Pons (tissue), 1 donor: ENCODE results near the gene GBA3.

Source experiments
- DNase-seq: peaks from one replicate; pipeline ENCODE4 v3.0.0-alpha.2; 2016; ENCODE audit warnings: low spot score

The GBA3 gene

DNA sequence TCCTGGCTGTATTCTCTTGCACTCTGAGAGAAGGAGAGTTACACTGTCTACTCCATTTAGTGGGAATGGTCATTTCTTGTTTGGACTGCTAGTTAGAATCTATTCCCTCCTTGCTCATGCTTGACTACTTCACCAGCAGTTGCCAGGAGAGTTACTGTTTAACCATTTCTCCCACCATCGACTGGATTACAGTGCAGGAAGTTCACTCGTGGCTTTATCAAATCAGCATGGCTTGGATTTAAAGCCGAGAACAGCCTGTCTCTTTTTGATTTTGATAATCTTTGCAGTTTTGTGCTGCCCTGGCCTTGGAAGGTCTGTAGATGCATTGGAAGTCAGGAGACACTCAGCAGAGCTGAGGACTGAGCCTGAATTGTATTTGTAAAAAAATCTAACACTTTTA is 3.2 kb downstream of the GBA3 start:
- DNase-seq, result no peak

DNA sequence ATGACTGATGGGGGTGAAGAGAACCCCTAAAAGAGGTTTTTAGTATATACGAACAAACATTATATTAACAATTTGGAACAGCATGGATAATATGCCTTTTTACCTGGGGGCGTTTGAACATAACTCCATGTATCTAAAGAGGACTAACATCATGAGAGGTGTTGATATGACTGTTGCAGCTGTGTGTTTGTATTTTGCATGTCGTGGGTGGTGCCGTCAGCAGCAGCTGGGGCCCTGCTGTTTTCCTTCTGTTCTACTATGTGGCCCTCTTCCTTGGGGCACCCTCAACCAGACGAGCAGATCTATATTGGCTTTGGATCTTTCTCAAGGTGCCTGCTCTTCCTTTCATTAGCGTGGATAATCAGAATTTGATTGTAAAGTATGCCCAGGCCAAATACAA is 11.2 kb downstream of the GBA3 start:
- no peak for DNase-seq

- DNase-seq, result no peak
These were observed 14.7 kb downstream of the GBA3 start for GRCh38 chr4:22707390-22707789.

DNA sequence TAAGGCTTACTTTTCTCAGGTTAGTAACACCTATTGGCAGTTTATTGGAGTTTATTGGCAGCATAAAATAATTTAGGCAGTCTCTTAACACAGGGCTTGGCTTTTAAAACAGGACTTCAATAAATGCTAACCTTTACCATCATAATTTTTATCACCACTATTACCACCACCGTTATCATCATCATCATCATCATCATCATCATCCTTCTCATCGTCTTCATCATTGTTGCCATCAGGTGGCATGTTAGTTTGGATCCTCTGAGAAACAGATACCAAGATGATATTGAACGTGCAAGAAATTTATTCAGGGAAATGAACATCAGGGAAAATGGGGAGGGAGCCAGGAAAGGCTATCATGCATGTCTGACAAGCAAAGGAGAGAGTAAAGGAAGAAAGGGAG is 16.2 kb downstream of the GBA3 start:
- DNase-seq, result no peak

- no peak for DNase-seq
These were observed 19.4 kb downstream of the GBA3 start for GRCh38 chr4:22712105-22712504.

GRCh38 chr4:22712529-22712928 is 19.8 kb downstream of the GBA3 start:
- DNase-seq, result no peak

DNA sequence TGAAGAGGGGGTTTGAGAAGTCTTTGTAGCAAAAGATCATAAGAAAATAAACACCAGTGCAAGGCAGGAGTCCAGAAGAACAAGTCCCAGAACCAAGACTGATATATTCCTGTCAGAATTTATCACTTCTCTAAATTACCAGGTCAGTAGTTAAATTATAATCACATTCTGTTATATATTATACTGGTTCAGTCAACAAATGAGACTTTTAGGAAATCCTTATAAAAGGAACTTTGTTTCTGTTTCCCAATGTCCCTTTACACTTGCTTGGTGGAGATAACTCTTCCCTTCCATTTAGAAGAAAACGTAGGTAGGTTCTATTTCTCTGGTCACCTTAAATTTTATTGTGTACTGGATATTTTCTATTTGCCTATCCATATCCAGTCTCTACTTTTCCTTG is 21.1 kb downstream of the GBA3 start:
- DNase-seq, result no peak

DNA sequence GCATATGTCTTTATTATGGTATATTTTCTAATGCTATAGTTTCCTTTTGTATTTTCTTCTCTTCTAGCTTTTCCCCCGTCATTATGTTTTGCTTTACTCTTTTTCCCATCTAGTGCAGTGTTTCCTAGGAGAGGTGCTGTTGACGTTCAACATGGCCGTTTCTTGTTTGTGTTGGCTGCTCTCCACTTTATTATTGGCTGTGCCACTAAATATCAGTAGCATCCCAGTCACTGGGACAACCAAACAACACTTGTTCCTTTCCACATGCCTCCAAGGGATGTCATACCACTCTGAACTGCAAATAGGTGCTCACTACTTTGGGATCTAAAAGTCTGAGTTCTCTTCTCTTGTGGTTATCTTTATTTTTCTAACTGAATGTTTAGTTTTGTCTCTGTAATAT is 26.5 kb downstream of the GBA3 start:
- DNase-seq, result no peak

DNA sequence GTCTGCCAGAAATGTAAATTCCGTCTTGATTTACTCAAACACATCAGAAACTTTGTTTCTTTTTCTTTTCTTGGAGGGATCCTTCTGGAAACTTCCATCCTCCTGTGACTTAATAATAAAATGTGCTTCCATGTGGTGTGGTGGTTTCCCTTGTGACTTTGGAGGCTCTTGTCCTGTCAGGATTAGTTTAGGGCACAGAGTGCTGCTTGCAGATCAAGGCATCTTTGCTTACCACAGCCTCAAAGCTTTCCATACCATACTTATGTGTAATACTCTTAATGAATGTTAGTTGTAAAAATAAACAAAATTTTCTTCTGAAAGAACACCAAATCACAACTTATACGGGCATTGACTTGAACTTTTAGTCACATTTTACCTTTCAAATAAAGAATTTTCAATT is 27.4 kb downstream of the GBA3 start:
- no peak for DNase-seq

GRCh38 chr4:22721204-22721603 is 28.5 kb downstream of the GBA3 start:
- no peak for DNase-seq

DNA sequence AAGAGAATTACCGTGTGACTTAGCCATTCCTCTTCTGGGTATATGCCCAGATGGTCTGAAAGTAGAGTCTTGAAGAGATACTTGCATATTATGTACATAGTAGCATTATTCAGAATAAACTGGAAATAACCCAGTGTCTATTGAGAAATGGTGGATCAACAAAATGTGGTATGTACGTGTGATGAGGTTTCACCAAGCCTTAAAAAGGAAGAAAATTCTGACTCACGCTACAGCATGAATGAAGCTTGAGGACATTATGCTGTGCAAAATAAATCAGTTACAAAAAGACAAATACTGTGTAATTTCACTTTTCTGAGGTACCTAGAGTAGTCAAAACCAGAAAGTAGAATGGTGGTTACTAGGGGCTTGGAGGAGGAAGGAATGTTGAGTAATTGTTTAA is 37.3 kb downstream of the GBA3 start:
- DNase-seq, result no peak

- DNase-seq, result no peak
These were observed 41.1 kb downstream of the GBA3 start for GRCh38 chr4:22733816-22734215.

DNA sequence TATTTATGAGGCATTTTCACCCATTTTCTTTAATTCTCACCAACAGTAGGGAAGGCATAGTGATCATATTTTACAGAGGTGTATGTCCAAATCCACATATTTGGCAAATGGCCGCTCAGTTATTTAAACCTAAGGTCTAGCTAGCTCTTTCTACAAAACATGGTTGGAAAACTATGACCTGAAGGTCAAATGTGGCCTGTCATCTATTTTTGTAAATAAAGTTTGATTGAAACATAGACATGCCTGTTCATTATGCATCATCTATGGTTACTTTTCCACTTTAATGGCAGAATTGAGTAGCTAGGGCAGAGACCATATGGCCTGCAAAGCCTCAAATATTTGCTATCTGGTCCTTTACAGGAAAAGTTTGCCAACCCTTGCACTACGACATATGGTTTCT is 44.2 kb downstream of the GBA3 start:
- no peak for DNase-seq

DNA sequence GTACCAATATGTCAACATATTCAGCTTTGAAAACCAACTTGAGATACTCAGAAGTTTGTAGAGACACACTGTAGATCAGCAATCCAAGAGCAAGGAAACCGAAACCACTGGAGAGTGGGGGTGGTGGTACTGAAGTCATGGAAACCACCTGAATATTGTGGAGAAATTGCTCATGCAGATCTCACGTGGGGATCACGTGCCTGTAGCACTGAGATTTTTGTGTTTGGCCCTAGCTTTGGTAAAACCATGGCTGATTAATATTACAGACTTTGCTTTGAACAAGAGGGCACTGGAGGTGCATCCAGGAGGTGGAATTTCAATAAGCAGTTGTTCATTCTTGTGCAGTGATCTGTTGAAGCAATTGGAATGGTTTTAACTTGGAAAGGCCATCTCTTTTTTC is 47.2 kb downstream of the GBA3 start:
- no peak for DNase-seq

DNA sequence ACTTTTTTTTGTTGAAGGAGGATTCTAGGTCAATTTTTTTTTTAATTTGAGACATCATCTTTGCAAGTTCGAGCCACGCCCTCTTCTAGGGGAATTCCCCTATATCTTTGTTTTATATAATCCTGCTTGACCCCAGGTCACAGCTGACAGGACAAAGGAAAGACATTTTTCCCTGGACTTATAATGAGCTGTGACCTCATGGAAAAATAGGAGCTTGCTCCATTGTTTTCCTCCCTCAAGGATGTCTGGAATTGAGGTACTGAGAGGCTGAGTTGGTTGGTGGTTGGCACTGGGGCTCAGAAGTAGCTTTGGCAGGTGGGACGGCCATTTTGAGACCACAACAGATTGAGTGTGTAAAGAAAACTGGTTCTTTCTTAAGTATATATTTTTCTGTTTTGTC is 49.0 kb downstream of the GBA3 start:
- DNase-seq, result no peak

DNA sequence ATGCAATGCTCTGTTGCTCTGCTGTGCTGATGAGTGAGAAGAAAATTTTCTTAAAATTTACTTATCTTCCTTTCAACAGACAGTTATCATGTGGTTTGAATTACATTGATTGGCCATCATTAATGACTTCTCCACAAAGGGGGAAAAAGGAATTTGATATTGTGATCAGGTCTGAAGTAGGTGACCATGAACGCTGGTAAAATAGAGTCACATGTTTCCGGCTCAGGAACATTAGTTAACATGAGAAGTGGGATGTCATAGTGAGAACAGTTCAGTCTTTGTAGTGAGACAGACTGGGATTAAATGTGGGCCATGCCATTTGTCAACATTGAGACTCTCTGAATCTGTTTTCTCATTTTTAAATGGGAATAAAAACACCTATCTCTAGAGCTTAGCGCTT is 50.6 kb downstream of the GBA3 start:
- no peak for DNase-seq

DNA sequence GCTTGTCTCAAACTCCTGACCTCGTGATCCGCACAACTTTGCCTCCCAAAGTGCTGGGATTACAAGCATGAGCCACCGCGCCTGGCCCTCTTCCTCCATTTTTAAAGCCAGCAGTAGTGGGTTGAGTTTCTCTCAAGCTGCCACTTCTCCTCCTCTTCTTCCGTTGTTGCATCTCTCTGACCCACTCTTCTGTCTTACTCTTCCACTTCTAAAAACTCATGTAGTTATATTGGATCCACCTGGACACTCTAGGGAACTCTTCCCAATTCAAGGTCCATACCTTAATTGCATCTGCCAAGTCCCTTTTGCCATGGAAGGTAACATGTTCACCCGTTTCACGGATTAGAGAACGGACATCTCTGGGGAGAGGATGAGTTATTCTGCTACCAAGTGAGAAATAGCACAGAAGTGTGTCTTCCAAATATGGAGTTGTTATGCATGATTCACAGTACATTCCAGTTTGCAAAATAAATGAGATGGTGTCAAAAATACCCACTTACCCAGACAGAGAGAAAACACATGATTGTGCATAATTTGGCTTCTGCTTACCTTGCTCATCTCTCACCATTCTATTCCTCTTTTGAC is 51.8 kb downstream of the GBA3 start:
- DNase-seq, result no peak

DNA sequence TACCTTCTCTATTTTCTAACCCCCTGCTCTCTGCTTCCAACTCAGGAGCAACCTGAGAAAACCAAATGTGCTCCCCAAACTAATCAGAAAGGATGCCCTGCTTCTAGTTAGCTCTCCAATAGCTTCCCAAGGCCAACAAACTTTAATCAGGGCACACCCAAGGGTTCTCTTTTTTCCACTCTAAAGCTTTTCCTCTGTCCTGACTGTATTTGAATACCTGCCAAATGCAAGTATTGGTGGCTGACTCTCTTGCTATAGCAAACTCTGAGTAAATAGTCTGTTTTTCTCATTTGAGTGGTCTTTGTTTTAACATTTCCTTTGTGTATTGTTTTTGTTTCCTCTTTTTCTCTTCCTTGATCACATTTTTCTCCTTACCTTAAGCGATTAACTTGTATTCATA is 52.5 kb downstream of the GBA3 start:
- DNase-seq, result no peak

DNA sequence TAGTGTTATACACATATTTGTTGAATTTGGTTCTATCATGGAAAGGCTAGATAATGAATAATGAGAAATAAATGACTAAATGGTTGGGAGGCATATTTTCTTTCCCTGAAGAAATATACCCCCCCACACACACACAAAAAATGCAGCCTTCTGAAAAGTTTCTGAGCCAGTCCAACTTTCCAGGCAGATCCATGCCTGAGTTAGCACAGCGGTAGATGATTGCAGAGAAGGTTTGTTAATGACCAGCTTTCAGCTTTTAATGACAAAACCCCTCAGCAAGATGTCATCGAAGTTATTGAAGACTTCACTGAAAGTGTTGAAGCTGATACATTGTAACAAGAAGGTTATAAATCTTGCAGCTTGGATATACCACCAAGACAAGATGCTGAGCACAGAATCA is 61.4 kb downstream of the GBA3 start:
- DNase-seq, result no peak

- DNase-seq, result no peak
These were observed 69.8 kb downstream of the GBA3 start for GRCh38 chr4:22762548-22762947.

DNA sequence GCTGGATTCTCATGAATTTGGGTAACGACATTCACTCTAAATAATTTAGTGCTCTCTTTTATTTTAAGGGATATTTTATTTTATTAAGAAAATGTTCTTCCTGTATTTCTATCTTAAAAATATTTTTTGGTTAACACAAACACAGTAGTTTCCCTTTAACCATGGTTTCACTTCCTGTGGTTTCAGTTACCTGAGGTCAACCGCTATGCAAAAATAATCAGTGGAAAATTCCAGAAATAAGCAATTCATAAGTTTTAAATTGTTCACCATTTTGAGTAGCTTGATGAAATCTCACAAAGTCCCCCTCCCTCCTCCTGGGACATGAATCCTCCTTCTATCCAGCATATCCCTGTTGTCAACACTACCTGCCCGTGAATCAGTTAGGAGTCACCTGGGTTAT is 71.4 kb downstream of the GBA3 start:
- DNase-seq, result no peak

DNA sequence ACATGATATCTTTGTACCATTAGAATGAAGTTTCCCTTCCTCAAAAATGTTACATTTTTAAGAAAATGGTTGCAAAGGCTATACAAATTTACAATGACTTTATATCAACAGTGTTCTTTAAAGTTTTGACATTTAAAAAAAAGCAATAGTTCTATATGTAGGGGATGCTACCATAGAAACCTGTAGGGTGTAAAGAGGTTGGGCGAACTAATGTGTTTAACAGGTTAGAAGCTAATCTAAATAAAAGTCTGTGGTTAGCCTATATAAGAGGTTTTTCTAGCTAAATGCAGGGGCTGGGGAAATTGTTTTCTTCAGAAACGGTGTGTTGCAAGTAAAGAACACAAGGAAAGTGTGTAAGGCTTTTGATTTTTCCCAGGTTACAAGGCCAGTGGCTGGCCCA is 73.3 kb downstream of the GBA3 start:
- DNase-seq, result no peak

- DNase-seq, result no peak
These were observed 85.9 kb downstream of the GBA3 start for GRCh38 chr4:22778547-22779163.

DNA sequence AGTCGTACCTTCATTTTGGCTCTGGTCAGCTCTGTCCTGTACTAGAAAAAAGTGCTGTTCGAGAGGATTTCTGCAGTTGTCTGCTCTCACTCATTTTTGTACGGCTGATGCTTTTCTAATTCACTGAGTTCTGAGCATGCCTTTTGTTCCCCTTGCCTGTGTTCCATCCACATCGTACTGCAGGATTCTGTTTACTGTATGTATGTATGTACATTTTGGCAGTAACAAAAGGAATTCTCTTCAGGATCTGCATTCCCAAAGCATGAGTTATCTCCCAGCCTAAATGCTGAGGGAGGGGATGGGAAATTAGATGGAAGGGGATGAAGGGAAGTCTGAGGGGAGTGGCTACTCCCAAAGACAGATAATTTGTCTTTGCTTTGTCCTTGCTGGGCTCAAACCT is 87.6 kb downstream of the GBA3 start:
- DNase-seq, result no peak

DNA sequence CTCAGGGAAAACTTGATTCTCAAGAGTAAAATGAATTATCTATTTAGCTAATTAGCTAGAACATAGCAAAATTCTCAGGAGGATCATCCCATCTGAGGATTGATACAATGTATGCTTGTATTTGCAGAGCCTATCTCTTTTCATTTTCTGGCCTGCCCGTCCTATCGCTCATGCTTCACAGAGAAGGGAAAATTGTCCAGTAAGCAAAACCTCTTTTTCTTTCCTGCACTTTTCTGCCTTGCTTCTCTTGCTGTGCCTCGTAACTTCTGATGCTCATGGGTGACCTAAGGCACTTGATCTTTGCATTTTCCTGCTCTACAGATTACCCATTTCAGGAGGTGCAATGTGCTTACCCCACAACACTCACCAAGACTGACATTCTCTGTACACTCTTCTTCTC is 88.1 kb downstream of the GBA3 start:
- DNase-seq, result no peak
